HepG2 (cell line): ENCODE results near the gene PTPRN. TPM values are rescaled to one million over a fixed set of nuclear protein-coding genes. Genes with fewer than 3 reads are reported as not detected.

Source experiments
- AFF4 ChIP-seq: sonication (generic); formaldehyde crosslinking; IDR thresholded peaks from 2 replicates; pipeline ENCODE4 v1.4.0; 2020; ENCODE audit warnings: missing genetic modification reagents
- EED ChIP-seq: sonication (generic); formaldehyde crosslinking; IDR thresholded peaks from 2 replicates; pipeline ENCODE4 v1.5.0; 2020; ENCODE audit warnings: mild to moderate bottlenecking, missing genetic modification reagents
- ELK4 ChIP-seq: sonication (generic); formaldehyde crosslinking; IDR thresholded peaks from 2 replicates; pipeline ENCODE4 v1.9.0; 2021; ENCODE audit warnings: missing genetic modification reagents, borderline replicate concordance
- FOSL2 ChIP-seq: sonication (generic); formaldehyde crosslinking; IDR thresholded peaks from 2 replicates; pipeline ENCODE4 v1.4.0; 2020; ENCODE audit warnings: missing genetic modification reagents
- GRHL1 ChIP-seq: sonication (generic); formaldehyde crosslinking; conservative IDR thresholded peaks from 2 replicates; pipeline ENCODE4 v1.8.0; 2022; ENCODE audit warnings: missing genetic modification reagents
- ISL2 ChIP-seq: sonication (generic); formaldehyde crosslinking; IDR thresholded peaks from 2 replicates; pipeline ENCODE4 v1.5.0; 2020; ENCODE audit warnings: missing genetic modification reagents
- KDM2A ChIP-seq: sonication (generic); formaldehyde crosslinking; IDR thresholded peaks from 2 replicates; pipeline ENCODE4 v1.4.0; 2020; ENCODE audit warnings: low read depth, missing genetic modification reagents, borderline replicate concordance
- KLF15 ChIP-seq: sonication (generic); formaldehyde crosslinking; IDR thresholded peaks from 2 replicates; pipeline ENCODE4 v1.8.1; 2023; ENCODE audit warnings: borderline replicate concordance, mild to moderate bottlenecking, inconsistent platforms, missing genetic modification reagents, mixed read lengths
- REPIN1 ChIP-seq: sonication (generic); formaldehyde crosslinking; IDR thresholded peaks from 2 replicates; pipeline ENCODE4 v1.8.0; 2022; ENCODE audit warnings: missing genetic modification reagents, low read depth, mild to moderate bottlenecking, borderline replicate concordance
- SETDB1 ChIP-seq: sonication (generic); formaldehyde crosslinking; IDR thresholded peaks from 2 replicates; pipeline ENCODE4 v1.5.1; 2020; ENCODE audit warnings: missing genetic modification reagents, mild to moderate bottlenecking, borderline replicate concordance
- TRIM24 ChIP-seq: sonication (generic); formaldehyde crosslinking; IDR thresholded peaks from 2 replicates; pipeline ENCODE4 v1.8.0; 2022; ENCODE audit warnings: mild to moderate bottlenecking, missing genetic modification reagents
- ZFP90 ChIP-seq: sonication (generic); formaldehyde crosslinking; IDR thresholded peaks from 2 replicates; pipeline ENCODE4 v1.8.0; 2022; ENCODE audit warnings: missing genetic modification reagents, mild to moderate bottlenecking, inconsistent platforms, borderline replicate concordance
- ZGPAT ChIP-seq: IDR thresholded peaks from 2 replicates; pipeline ENCODE4 v1.6.1; 2016; ENCODE audit warnings: mild to moderate bottlenecking
- ZNF556 ChIP-seq: sonication (generic); formaldehyde crosslinking; IDR thresholded peaks from 2 replicates; pipeline ENCODE4 v1.4.0; 2020; ENCODE audit warnings: mild to moderate bottlenecking, missing genetic modification reagents, borderline replicate concordance
- ZSCAN5A ChIP-seq: sonication (generic); formaldehyde crosslinking; IDR thresholded peaks from 2 replicates; pipeline ENCODE4 v1.8.0; 2022; ENCODE audit warnings: mild to moderate bottlenecking, missing genetic modification reagents, borderline replicate concordance
- polyA plus RNA-seq, 8 experiments: library from polyadenylated mRNA; depleted of rRNA in 3 of 8; stranded (reverse) in 7 of 8; unstranded in 1 of 8; fragments of >200 nt; fragmentation: Illumina TruSeq in 4 of 8; extraction: Trizol in 4 of 8; gene quantifications; 2 replicates each; pipeline versions ENCODE4 v1.2.1 to v1.2.3, GENCODE V29; 2011 to 2016; ENCODE audit warnings: low read depth in 4 of 8, missing spikeins in 1 of 8, mixed read lengths in 1 of 8; ENCODE audit not compliant: insufficient read depth in 1 of 8
- total RNA-seq, 5 experiments: library from RNA; depleted of rRNA; stranded (reverse); fragments of >200 nt; fragmentation: Illumina TruSeq; extraction: Trizol; gene quantifications; 2 replicates each; pipeline ENCODE4 v1.2.3, GENCODE V29; 2016; ENCODE audit warnings: low read depth in 1 of 5

Gene PTPRN
- total and polyA plus RNA-seq, 2 of the 13 experiments (the other 11 are each of a cell fraction or from before 2014, with no cell fraction given) = 0.26 TPM; not detected in 1

GRCh38 chr2:219331560-219332213 is 22.5 kb upstream of the PTPRN start (continued):
- TF ChIP-seq KLF15 (CRISPR knock-in tag) (peak; percentile 95; the same call in 1 of the 2 replicates), ELK4 (CRISPR knock-in tag) (peak; percentile 21; the same call in 1 of the 2 replicates), FOSL2 (CRISPR knock-in tag) (peak; percentile 59), ZSCAN5A (no peak), KDM2A (CRISPR knock-in tag) (peak; percentile 86), ISL2 (CRISPR knock-in tag) (peak; percentile 67), ZGPAT (peak; percentile 41; the same call in 1 of the 2 replicates), TRIM24 (CRISPR knock-in tag) (no peak), GRHL1 (no peak), AFF4 (CRISPR knock-in tag) (no peak), ZNF556 (CRISPR knock-in tag) (0 out of 2 replicates have a peak, but pooled peaks have one; percentile 50), SETDB1 (CRISPR knock-in tag) (no peak), EED (CRISPR knock-in tag) (0 out of 2 replicates have a peak, but pooled peaks have one; percentile 13), REPIN1 (CRISPR knock-in tag) (peak; percentile 49; the same call in 1 of the 2 replicates), ZFP90 (peak; percentile 52; the same call in 1 of the 2 replicates)
